CD14-positive monocyte (primary cell): ENCODE data around the gene CALML4. TPM values are rescaled to one million over a fixed set of nuclear protein-coding genes. Genes with fewer than 3 reads are reported as not detected.
"Not testable (repeated sequence)": the region's sequence is repeated elsewhere in the genome, so short reads cannot be mapped to it uniquely, and the experiment has no call there.

Experiments
- DNase-seq, 3 donors: peaks; one replicate each; pipeline ENCODE4 v3.0.0-alpha.2; 2011 to 2022
- H2AFZ ChIP-seq: 2 replicates; pipeline ENCODE4 v1.6.0; 2012; ENCODE audit warnings: mild to moderate bottlenecking, low read depth, low read length, inconsistent platforms; ENCODE audit not compliant: insufficient read depth, poor library complexity, severe bottlenecking
- H3K27ac ChIP-seq, 2 donors: 1 replicate in 1 of 2; 2 replicates in 1 of 2; pipeline ENCODE4 v1.5.1; 2012 to 2013; ENCODE audit warnings: low read length in 2 of 2, control low read depth in 1 of 2, inconsistent platforms in 1 of 2, low read depth in 1 of 2, mild to moderate bottlenecking in 1 of 2
- H3K27me3 ChIP-seq, 2 donors: one replicate each; pipeline versions ENCODE4 v1.6.0 to v1.6.1; 2011 to 2013; ENCODE audit warnings: low read length in 2 of 2; ENCODE audit not compliant: control insufficient read depth in 2 of 2, insufficient read depth in 2 of 2
- H3K36me3 ChIP-seq, 2 donors: replicated peaks in 1 of 2; 1 replicate in 1 of 2; 2 replicates in 1 of 2; pipeline versions ENCODE4 v1.5.1 to v1.6.1; 2012 to 2013; ENCODE audit warnings: low read length in 2 of 2, control low read depth in 1 of 2, inconsistent platforms in 1 of 2, mild to moderate bottlenecking in 1 of 2; ENCODE audit not compliant: insufficient read depth in 2 of 2, control insufficient read depth in 1 of 2
- H3K4me1 ChIP-seq, 2 donors: 1 replicate in 1 of 2; 2 replicates in 1 of 2; pipeline versions ENCODE4 v1.5.1 to v1.6.1; 2012 to 2013; ENCODE audit warnings: low read length in 2 of 2, control low read depth in 1 of 2, inconsistent platforms in 1 of 2, mild to moderate bottlenecking in 1 of 2, moderate library complexity in 1 of 2; ENCODE audit not compliant: insufficient read depth in 2 of 2, control insufficient read depth in 1 of 2
- H3K4me2 ChIP-seq: replicated peaks from 2 replicates; pipeline ENCODE3; 2012; ENCODE audit warnings: low read length, moderate library complexity, mild to moderate bottlenecking; ENCODE audit not compliant: poor library complexity, severe bottlenecking; ENCODE audit errors: extremely low read depth
- H3K4me3 ChIP-seq, 3 experiments: fragments of 200-600 bp in 1 of 3; sonication (generic) in 1 of 3; replicated peaks in 1 of 3; 1 replicate in 2 of 3; 2 replicates in 1 of 3; pipeline ENCODE4 v1.5.1; 2011 to 2013; ENCODE audit warnings: low read length in 3 of 3, mild to moderate bottlenecking in 3 of 3, control low read depth in 2 of 3, low read depth in 2 of 3, inconsistent platforms in 1 of 3, moderate library complexity in 1 of 3
- H3K79me2 ChIP-seq: 2 replicates; pipeline ENCODE4 v1.6.0; 2012; ENCODE audit warnings: mild to moderate bottlenecking, control low read depth, inconsistent platforms, low read length, moderate library complexity; ENCODE audit not compliant: insufficient read depth
- H3K9ac ChIP-seq: 2 replicates; pipeline ENCODE4 v1.6.0; 2017; ENCODE audit warnings: low read length, mild to moderate bottlenecking; ENCODE audit not compliant: insufficient read depth, poor library complexity, severe bottlenecking
- H3K9me3 ChIP-seq, 2 donors: replicated peaks in 1 of 2; 1 replicate in 1 of 2; 2 replicates in 1 of 2; pipeline versions ENCODE4 v1.5.1 to v1.6.1; 2012 to 2013; ENCODE audit warnings: low read length in 2 of 2, control low read depth in 1 of 2; ENCODE audit not compliant: control insufficient read depth in 1 of 2, insufficient read depth in 1 of 2
- H4K20me1 ChIP-seq: 2 replicates; pipeline ENCODE4 v1.6.0; 2012; ENCODE audit warnings: mild to moderate bottlenecking, low read length, control low read depth, moderate library complexity; ENCODE audit not compliant: insufficient read depth
- H3K27ac Mint-ChIP-seq, 7 donors: one replicate each; pipeline ENCODE4 v1.8.0; 2020; ENCODE audit warnings: mild to moderate bottlenecking in 7 of 7, mixed read lengths in 7 of 7, moderate library complexity in 6 of 7, inconsistent platforms in 2 of 7
- H3K27me3 Mint-ChIP-seq, 3 donors: one replicate each; pipeline ENCODE4 v1.8.0; 2021 to 2022; ENCODE audit warnings: low read depth in 3 of 3, mild to moderate bottlenecking in 3 of 3, mixed read lengths in 3 of 3, moderate library complexity in 3 of 3, inconsistent platforms in 1 of 3
- H3K36me3 Mint-ChIP-seq, 2 donors: one replicate each; pipeline ENCODE4 v1.8.0; 2020; ENCODE audit warnings: mixed read lengths in 2 of 2, inconsistent platforms in 1 of 2, mild to moderate bottlenecking in 1 of 2
- H3K4me1 Mint-ChIP-seq: one replicate; pipeline ENCODE4 v1.8.0; 2020; ENCODE audit warnings: mild to moderate bottlenecking, mixed read lengths
- H3K4me3 Mint-ChIP-seq, 2 donors: one replicate each; pipeline ENCODE4 v1.8.0; 2020; ENCODE audit warnings: mild to moderate bottlenecking in 2 of 2, mixed read lengths in 2 of 2, moderate library complexity in 1 of 2
- H3K9me3 Mint-ChIP-seq, 7 donors: one replicate each; pipeline ENCODE4 v1.8.0; 2020 to 2022; ENCODE audit warnings: mixed read lengths in 7 of 7, mild to moderate bottlenecking in 6 of 7, moderate library complexity in 6 of 7, inconsistent platforms in 2 of 7
- WGBS: methylation state at CpG from one replicate; pipeline ENCODE4 v1.1.5; 2013; ENCODE audit warnings: missing lambda C conversion rate; ENCODE audit not compliant: insufficient coverage; 5-methylcytosine and 5-hydroxymethylcytosine counted together
- intact Hi-C, 2 donors: fragments of 100-400 bp; cut with micrococcal nuclease; formaldehyde crosslinking; loops; one replicate each; pipeline versions ENCODE4 v1.15.0 to v1.15.1; 2023
- polyA plus RNA-seq, 3 donors: library from polyadenylated mRNA; depleted of rRNA in 1 of 3; unstranded in 2 of 3; stranded (reverse) in 1 of 3; fragments of 300-500 nt in 2 of 3; fragments of >200 nt in 1 of 3; fragmentation: Illumina TruSeq in 2 of 3; gene quantifications; 1 replicate in 2 of 3; 2 replicates in 1 of 3; pipeline ENCODE4 v1.2.3, GENCODE V29; 2012 to 2021
- TF ChIP-seq, protein P1 (sequence below): fragments of 200-600 bp; IDR thresholded peaks from one replicate; pipeline ENCODE4 v1.8.0; 2022; ENCODE audit warnings: antibody characterized with exemption, mild to moderate bottlenecking

The CALML4 gene
- polyA plus RNA-seq, 3 donors, result 24.3 to 44.5 (median 38.8) TPM

- 90% methylated on average over 3 of the region's 4 CpGs for WGBS
- H3K4me1 ChIP-seq, result peaks cover 39 to 48% of the 10 kb centered on the region in 2 donors
- H3K4me2 ChIP-seq, result no peak overlapping the region
- H3K27me3 ChIP-seq, result no peaks in the 10 kb centered on the region
- no peak overlapping the region for H3K9ac ChIP-seq
- peaks cover 9% of the 10 kb centered on the region for H3K79me2 ChIP-seq
- H3K4me3 ChIP-seq, result no peak overlapping the region
- H3K27ac ChIP-seq, result no peak overlapping the region
- Mint-ChIP-seq H3K4me3 (no peak overlapping the region), H3K27ac (no peak overlapping the region), H3K4me1 (peaks cover 24% of the 10 kb centered on the region), H3K36me3 (no peaks in the 10 kb centered on the region), H3K27me3 (peaks cover 0 to 5% (median 0%) of the 10 kb centered on the region in 3 donors), H3K9me3 (no peaks in the 10 kb centered on the region)
- H3K9me3 ChIP-seq, result no peaks in the 10 kb centered on the region
- H4K20me1 ChIP-seq, result no peaks in the 10 kb centered on the region
- DNase-seq, result no peak
- intact Hi-C loops, result no loop called here
- H2AFZ ChIP-seq, result no peak overlapping the region
- no peaks in the 10 kb centered on the region for H3K36me3 ChIP-seq
- TF ChIP-seq, protein P1, sequence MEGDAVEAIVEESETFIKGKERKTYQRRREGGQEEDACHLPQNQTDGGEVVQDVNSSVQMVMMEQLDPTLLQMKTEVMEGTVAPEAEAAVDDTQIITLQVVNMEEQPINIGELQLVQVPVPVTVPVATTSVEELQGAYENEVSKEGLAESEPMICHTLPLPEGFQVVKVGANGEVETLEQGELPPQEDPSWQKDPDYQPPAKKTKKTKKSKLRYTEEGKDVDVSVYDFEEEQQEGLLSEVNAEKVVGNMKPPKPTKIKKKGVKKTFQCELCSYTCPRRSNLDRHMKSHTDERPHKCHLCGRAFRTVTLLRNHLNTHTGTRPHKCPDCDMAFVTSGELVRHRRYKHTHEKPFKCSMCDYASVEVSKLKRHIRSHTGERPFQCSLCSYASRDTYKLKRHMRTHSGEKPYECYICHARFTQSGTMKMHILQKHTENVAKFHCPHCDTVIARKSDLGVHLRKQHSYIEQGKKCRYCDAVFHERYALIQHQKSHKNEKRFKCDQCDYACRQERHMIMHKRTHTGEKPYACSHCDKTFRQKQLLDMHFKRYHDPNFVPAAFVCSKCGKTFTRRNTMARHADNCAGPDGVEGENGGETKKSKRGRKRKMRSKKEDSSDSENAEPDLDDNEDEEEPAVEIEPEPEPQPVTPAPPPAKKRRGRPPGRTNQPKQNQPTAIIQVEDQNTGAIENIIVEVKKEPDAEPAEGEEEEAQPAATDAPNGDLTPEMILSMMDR, result no peak
Measured at GRCh38 chr15:68235022-68235421, 29.9 kb upstream of the CALML4 start.

GRCh38 chr15:68234520-68234919 is 29.4 kb upstream of the CALML4 start:
- not testable (repeated sequence) for H3K9ac ChIP-seq, H3K4me2 ChIP-seq

More at GRCh38 chr15:68234520-68234919, 29.4 kb upstream of the CALML4 start:
- H3K79me2 ChIP-seq, H3K27ac ChIP-seq, H3K9me3 ChIP-seq, H3K27ac Mint-ChIP-seq, H4K20me1 ChIP-seq, H2AFZ ChIP-seq, H3K36me3 ChIP-seq, intact Hi-C loops, DNase-seq, H3K4me3 ChIP-seq, H3K4me3 Mint-ChIP-seq, H3K27me3 ChIP-seq, H3K36me3 Mint-ChIP-seq, H3K9me3 Mint-ChIP-seq, H3K27me3 Mint-ChIP-seq: not testable (repeated sequence)
- 90% methylated on average over 7 of the region's 9 CpGs for WGBS
- peaks cover 41 to 52% of the 10 kb centered on the region in 2 donors for H3K4me1 ChIP-seq
- H3K4me1 Mint-ChIP-seq, result peaks cover 27% of the 10 kb centered on the region
